ENCODE data around the gene DNAJC5G.

DNAJC5G gene

DNA sequence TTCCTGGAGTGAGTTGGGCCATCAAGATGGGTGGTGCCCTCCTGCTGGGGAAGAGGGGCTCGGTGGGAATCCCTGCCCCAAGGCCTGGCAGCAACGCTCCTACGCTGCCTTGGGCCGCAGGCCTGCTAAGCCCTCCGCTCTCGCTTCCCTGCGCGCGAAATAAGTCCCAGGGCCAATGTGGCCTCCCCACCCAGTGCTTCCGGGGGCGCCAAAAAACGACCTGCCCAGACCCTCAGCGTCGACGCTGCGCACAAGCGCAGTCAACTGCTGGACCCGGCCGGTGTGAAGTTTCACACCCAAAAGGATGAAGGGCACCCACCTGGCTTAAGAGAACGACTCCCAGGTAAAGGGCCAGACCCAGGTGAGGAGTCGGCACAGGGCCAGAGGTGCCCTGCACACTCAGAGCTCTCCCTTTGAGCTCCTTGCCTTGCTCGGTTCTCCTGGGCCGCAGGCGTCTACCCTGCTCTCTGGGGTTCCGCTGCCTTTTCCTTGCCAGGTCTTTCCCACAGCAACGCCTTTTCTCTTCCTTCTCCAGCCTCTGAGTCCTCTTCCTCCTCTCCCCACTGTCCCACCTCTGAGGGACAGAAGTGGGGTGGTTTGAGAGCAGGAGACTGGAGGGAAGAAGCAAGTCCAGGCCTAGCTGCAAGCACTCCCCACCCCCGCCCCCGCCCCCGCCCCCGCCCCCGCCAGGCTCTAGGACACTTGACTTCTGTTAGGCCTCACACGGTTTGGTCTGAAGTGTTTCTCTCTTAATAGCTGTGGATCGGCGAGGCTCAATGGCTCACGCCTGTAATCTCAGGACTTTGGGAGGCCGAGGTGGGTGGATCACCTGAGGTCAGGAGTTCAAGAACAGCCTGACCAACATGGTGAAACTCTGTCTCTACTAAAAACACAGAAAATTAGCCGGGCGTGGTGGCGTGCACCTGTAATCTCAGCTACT, at the start of gene DNAJC5G:
TSS of gene DNAJC5G (plus strand) at position 223 of the 940 bp plus-strand sequence. CDS start 1,296 bp downstream, outside the sequence.
- Histone ChIP-seq H3K27ac (no peak within 1 kb of the TSS), H3K4me3 (no peak within 1 kb of the TSS)
- TF ChIP-seq, protein P1, sequence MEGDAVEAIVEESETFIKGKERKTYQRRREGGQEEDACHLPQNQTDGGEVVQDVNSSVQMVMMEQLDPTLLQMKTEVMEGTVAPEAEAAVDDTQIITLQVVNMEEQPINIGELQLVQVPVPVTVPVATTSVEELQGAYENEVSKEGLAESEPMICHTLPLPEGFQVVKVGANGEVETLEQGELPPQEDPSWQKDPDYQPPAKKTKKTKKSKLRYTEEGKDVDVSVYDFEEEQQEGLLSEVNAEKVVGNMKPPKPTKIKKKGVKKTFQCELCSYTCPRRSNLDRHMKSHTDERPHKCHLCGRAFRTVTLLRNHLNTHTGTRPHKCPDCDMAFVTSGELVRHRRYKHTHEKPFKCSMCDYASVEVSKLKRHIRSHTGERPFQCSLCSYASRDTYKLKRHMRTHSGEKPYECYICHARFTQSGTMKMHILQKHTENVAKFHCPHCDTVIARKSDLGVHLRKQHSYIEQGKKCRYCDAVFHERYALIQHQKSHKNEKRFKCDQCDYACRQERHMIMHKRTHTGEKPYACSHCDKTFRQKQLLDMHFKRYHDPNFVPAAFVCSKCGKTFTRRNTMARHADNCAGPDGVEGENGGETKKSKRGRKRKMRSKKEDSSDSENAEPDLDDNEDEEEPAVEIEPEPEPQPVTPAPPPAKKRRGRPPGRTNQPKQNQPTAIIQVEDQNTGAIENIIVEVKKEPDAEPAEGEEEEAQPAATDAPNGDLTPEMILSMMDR (IDR thresholded peaks at IDR 0.05): no peak
- no peak for DNase-seq (ENCODE audit: low spot score)

- Histone ChIP-seq H3K4me3 (no peak overlapping the region), H3K27ac (no peak overlapping the region)
- TF ChIP-seq, protein P1 (IDR thresholded peaks at IDR 0.05): no peak
- DNase-seq (ENCODE audit: low spot score): no peak
These were observed 49.7 kb upstream of the DNAJC5G start for GRCh38 chr2:27225526-27225925.

DNA sequence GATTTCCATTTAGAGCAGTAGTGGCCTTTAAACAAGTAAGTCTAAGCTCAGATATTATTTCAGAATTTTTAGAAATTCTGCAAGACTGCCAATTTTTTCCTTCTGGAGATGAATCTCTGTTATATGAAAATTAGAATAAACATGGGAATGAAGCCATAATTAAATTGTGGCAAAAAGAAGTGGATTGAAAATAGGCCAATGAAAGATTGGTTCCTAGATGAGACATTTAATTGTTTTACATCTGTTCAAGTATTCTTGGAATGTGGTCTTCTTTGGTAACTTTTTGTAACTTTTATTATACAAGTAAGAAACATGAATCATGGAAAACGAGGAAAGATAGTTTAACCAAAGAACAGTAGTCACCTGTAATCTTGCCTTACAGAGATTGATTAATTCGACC, 47.7 kb upstream of the DNAJC5G start:
- TF ChIP-seq, protein P1 (IDR thresholded peaks at IDR 0.05): no peak
- no peak overlapping the region for H3K27ac ChIP-seq
- no peak overlapping the region for H3K4me3 ChIP-seq

DNA sequence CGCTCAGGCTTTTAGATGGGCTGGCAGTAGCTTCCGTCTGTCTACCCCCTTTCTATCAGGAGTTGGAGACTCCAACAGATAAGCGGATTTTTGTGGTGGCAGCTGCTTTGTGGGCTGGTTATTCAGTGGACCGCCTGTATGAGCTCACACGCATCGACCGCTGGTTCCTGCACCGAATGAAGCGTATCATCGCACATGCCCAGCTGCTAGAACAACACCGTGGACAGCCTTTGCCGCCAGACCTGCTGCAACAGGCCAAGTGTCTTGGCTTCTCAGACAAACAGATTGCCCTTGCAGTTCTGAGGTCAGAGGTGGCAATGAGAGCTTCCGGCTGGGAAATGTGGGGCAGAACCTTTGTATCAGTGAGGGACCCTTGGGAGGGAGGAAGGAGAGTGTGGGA, 43.3 kb upstream of the DNAJC5G start:
- H3K4me3 ChIP-seq: no peak overlapping the region
- no peak for DNase-seq (ENCODE audit: low spot score)
- H3K27ac ChIP-seq: no peak overlapping the region
- TF ChIP-seq, protein P1 (IDR thresholded peaks at IDR 0.05): no peak

More for the DNA sequence above, 47.7 kb upstream of the DNAJC5G start:
- DNase-seq (ENCODE audit: low spot score): no peak

DNA sequence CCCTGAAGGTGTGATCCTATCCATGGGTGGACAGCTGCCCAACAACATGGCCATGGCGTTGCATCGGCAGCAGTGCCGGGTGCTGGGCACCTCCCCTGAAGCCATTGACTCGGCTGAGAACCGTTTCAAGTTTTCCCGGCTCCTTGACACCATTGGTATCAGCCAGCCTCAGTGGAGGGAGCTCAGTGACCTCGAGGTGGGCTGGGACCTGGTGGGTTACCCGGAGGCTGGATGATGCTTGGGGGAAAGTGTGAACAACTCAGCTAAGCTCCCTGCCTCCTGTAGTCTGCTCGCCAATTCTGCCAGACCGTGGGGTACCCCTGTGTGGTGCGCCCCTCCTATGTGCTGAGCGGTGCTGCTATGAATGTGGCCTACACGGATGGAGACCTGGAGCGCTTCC, 41.9 kb upstream of the DNAJC5G start:
- Histone ChIP-seq H3K4me3 (no peak overlapping the region), H3K27ac (no peak overlapping the region)
- TF ChIP-seq, protein P1 (IDR thresholded peaks at IDR 0.05): no peak
- DNase-seq (ENCODE audit: low spot score): no peak

GRCh38 chr2:27236136-27236535, 39.1 kb upstream of the DNAJC5G start:
- TF ChIP-seq, protein P1 (IDR thresholded peaks at IDR 0.05): no peak
- Histone ChIP-seq H3K4me3 (no peak overlapping the region), H3K27ac (no peak overlapping the region)
- DNase-seq (ENCODE audit: low spot score): no peak

DNA sequence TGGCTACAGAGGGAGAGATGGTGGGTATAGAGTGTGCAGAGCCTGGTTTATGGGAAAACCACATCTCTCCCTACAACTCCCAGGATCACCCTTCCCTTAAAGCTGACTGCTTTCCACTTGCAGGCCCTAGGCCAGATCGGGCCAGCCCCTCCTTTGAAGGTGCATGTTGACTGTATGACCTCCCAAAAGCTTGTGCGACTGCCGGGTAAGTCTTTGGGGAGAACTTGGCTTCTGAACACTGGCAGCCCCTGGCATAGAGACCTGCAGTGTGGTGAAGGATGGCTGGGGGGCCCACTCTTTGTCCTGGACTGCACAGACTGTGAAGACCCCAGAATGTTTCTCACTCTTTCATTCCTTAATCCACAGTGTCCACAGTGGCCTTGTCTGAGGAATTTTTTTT, 38.6 kb upstream of the DNAJC5G start:
- H3K4me3 ChIP-seq: no peak overlapping the region
- TF ChIP-seq, protein P1 (IDR thresholded peaks at IDR 0.05): no peak
- DNase-seq (ENCODE audit: low spot score): no peak
- H3K27ac ChIP-seq: no peak overlapping the region

Data from coronary artery (tissue), 2 donors.